Muscle layer of duodenum (tissue), 2 donors: ENCODE data around the gene MAST4.

Source experiments
- H3K27ac ChIP-seq: one replicate; pipeline ENCODE4 v1.7.0; 2013; ENCODE audit warnings: mild to moderate bottlenecking, low read length
- H3K27me3 ChIP-seq: one replicate; pipeline ENCODE4 v1.7.0; 2013; ENCODE audit warnings: low read depth, mild to moderate bottlenecking, control low read depth, low read length
- H3K36me3 ChIP-seq, 2 donors: one replicate each; pipeline ENCODE4 v1.7.0; 2013; ENCODE audit warnings: low read length in 2 of 2, control low read depth in 1 of 2, mild to moderate bottlenecking in 1 of 2; ENCODE audit not compliant: insufficient read depth in 2 of 2, control insufficient read depth in 1 of 2
- H3K4me1 ChIP-seq, 2 donors: one replicate each; pipeline ENCODE4 v1.7.0; 2013; ENCODE audit warnings: low read length in 2 of 2, mild to moderate bottlenecking in 2 of 2, control low read depth in 1 of 2, moderate library complexity in 1 of 2; ENCODE audit not compliant: insufficient read depth in 2 of 2, control insufficient read depth in 1 of 2
- H3K4me3 ChIP-seq, 2 donors: one replicate each; pipeline ENCODE4 v1.7.0; 2013; ENCODE audit warnings: low read length in 2 of 2, low read depth in 1 of 2, mild to moderate bottlenecking in 1 of 2
- H3K9me3 ChIP-seq, 2 donors: one replicate each; pipeline ENCODE4 v1.7.0; 2013; ENCODE audit warnings: low read length in 2 of 2, control low read depth in 1 of 2, mild to moderate bottlenecking in 1 of 2; ENCODE audit not compliant: control insufficient read depth in 1 of 2
- donor health status: healthy.

MAST4 gene

GRCh38 chr5:66829826-66830225 is 233.6 kb downstream of the MAST4 start:
- Histone ChIP-seq H3K9me3 (no peaks in the 10 kb centered on the region), H3K4me3 (no peak overlapping the region), H3K27me3 (no peaks in the 10 kb centered on the region), H3K36me3 (no peaks in the 10 kb centered on the region), H3K27ac (no peak overlapping the region), H3K4me1 (peaks cover 0 to 3% of the 10 kb centered on the region in 2 donors)

- Histone ChIP-seq H3K36me3 (no peaks in the 10 kb centered on the region), H3K4me1 (peaks cover 0 to 3% of the 10 kb centered on the region in 2 donors), H3K9me3 (no peaks in the 10 kb centered on the region), H3K4me3 (no peak overlapping the region), H3K27me3 (no peaks in the 10 kb centered on the region), H3K27ac (no peak overlapping the region)
Observed at GRCh38 chr5:66830636-66831035, 234.4 kb downstream of the MAST4 start.

DNA sequence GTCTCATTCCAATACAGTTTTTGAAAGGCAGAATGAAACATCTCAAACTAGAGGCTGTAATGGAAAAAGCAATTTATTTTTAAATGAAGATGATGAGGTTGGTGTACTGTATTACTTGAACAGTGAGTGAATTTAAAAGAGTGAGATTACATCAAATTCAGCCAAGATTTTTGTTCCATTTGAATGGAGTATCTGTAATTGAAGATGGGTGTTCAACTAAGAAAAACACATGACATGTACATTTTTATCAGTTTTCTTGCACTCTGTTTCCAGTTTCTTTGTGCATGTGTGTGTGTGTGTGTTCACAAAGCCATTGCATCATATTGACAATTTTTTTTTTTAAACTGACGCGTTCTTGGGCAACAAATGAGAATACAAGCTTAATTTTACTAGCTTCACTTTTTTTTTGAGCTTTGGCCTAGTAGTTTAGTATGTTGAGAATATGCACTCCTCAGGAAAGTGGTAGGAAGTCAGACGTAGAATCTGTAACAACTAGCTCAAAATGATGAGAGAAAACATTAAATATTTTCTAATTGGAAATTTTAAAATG is 243.5 kb downstream of the MAST4 start:
- Histone ChIP-seq H3K9me3 (no peaks in the 10 kb centered on the region), H3K27me3 (no peaks in the 10 kb centered on the region), H3K27ac (no peak overlapping the region), H3K4me1 (no peaks in the 10 kb centered on the region), H3K4me3 (no peak overlapping the region), H3K36me3 (peaks cover 0 to 3% of the 10 kb centered on the region in 2 donors)

DNA sequence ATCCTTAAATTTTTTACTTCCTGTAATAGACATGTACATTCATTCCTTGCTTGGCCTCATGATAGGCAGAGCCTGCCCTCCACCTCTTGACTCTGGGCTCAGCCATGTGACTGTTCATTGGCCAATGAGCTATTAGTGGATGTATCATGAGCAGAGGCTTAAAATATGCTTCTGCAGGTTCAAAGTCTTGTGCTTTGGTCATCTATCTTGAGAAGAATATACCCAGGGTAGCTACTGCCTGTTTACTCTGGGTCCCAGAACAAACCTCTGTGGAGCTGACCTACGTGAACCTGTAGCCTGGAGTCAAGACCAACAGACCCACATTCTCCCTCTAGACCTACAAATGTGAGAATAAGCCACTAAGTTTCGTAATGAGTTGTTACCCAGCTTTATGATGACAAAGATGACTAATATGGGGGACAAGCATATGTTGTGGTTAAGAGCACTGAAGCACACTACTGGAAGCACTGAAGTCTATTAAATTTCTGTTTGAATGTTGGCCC is 244.4 kb downstream of the MAST4 start:
- no peaks in the 10 kb centered on the region for H3K9me3 ChIP-seq
- peaks cover 0 to 3% of the 10 kb centered on the region in 2 donors for H3K36me3 ChIP-seq
- H3K27ac ChIP-seq: no peak overlapping the region

DNA sequence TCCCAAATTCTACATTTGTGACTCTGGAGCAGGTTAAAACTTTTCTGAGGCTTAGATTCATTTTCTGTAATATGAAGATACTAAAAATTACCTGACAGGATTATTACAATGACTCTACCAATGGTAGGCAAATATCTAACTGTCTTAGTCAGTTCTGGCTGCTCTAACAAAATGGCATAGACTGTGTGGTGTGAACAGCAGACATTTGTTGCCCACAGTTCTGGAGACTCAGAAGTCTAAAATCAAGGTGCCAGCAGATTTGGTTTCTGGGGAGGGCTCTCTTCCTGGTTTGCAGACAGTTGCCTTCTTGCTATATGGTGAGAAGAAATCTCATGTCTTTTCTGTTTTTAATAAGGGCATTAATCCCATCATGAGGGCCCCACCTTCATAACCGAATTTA is 245.1 kb downstream of the MAST4 start:
- no peaks in the 10 kb centered on the region for H3K4me1 ChIP-seq
- no peak overlapping the region for H3K4me3 ChIP-seq
- no peaks in the 10 kb centered on the region for H3K27me3 ChIP-seq
- no peak overlapping the region for H3K27ac ChIP-seq
- H3K36me3 ChIP-seq: peaks cover 0 to 3% of the 10 kb centered on the region in 2 donors
- no peaks in the 10 kb centered on the region for H3K9me3 ChIP-seq

More for the DNA sequence above, 244.4 kb downstream of the MAST4 start:
- H3K4me1 ChIP-seq: no peaks in the 10 kb centered on the region
- H3K27me3 ChIP-seq: no peaks in the 10 kb centered on the region
- no peak overlapping the region for H3K4me3 ChIP-seq

GRCh38 chr5:66842540-66842939 is 246.3 kb downstream of the MAST4 start:
- H3K27me3 ChIP-seq: no peaks in the 10 kb centered on the region
- no peaks in the 10 kb centered on the region for H3K4me1 ChIP-seq

DNA sequence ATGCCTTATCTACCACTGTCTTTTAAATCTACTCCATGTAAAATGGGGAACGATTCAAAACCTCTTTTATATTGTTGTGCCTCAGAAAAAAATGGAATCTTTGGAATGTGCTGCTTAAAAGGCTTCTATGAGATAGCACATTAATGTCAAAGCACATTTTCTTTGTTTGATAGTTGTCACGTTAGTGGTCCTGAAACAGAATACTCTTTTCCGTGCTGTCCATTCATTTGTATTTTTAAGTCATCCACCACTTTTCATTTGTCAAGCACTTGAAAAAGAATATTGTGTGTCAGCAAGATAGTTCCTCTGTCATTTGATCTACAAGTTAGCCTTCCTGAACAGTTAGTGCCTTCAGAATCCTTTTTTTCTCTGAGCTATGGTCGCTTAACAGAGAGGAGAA is 246.9 kb downstream of the MAST4 start:
- Histone ChIP-seq H3K4me3 (no peak overlapping the region), H3K9me3 (no peaks in the 10 kb centered on the region), H3K27ac (no peak overlapping the region), H3K27me3 (no peaks in the 10 kb centered on the region), H3K4me1 (no peaks in the 10 kb centered on the region), H3K36me3 (peaks cover 0 to 3% of the 10 kb centered on the region in 2 donors)

More at GRCh38 chr5:66842540-66842939, 246.3 kb downstream of the MAST4 start:
- Histone ChIP-seq H3K27ac (no peak overlapping the region), H3K4me3 (no peak overlapping the region), H3K9me3 (no peaks in the 10 kb centered on the region), H3K36me3 (peaks cover 0 to 3% of the 10 kb centered on the region in 2 donors)

GRCh38 chr5:66848749-66849641 is 252.8 kb downstream of the MAST4 start:
- no peaks in the 10 kb centered on the region for H3K27me3 ChIP-seq

DNA sequence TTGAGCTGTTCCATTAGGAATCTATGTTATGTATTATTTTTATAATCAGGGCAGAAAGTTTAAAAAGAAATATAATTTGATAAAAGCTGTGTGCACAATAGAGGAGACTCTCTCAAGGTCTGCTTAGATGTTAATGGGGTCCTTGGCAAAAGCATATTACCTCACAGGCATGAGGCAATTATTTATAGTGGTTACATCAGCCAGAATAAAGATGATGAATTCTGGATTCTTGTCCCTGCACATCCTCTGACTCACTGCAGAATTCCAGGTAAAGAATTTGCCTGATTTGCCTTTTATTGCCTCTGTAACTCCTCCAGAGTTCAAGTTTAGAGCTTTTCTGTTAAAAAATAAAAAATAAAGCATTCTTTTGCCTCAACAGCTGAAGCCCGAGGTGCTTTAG is 253.6 kb downstream of the MAST4 start:
- Histone ChIP-seq H3K27me3 (no peaks in the 10 kb centered on the region), H3K9me3 (no peaks in the 10 kb centered on the region), H3K36me3 (no peaks in the 10 kb centered on the region), H3K4me1 (no peaks in the 10 kb centered on the region), H3K4me3 (no peak overlapping the region), H3K27ac (no peak overlapping the region)

More at GRCh38 chr5:66848749-66849641, 252.8 kb downstream of the MAST4 start:
- no peaks in the 10 kb centered on the region for H3K4me1 ChIP-seq
- no peak overlapping the region for H3K4me3 ChIP-seq
- H3K36me3 ChIP-seq: no peaks in the 10 kb centered on the region
- no peaks in the 10 kb centered on the region for H3K9me3 ChIP-seq
- H3K27ac ChIP-seq: no peak overlapping the region

GRCh38 chr5:66850354-66851075 is 254.3 kb downstream of the MAST4 start:
- Histone ChIP-seq H3K36me3 (no peaks in the 10 kb centered on the region), H3K4me1 (no peaks in the 10 kb centered on the region), H3K9me3 (no peaks in the 10 kb centered on the region), H3K4me3 (no peak overlapping the region), H3K27ac (no peak overlapping the region), H3K27me3 (no peaks in the 10 kb centered on the region)

DNA sequence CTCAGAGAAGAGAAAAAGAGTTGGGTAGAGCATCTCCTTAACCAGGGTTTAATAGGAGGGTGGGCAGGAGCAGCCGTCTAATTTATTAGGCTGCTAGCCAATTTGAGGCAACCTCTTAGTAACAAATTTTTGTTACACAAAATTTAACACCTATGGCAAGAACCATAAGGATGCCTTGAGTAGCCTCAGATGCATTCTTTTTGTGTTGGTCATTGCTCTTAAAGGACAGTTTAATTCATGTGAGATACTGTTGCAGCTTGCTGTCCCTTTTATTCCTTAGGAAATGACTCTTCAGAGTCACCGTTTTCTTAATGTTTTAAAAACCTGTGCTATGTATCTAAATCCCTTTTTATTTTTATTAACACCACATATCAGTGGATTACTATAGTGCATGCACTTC is 255.1 kb downstream of the MAST4 start:
- H3K36me3 ChIP-seq: no peaks in the 10 kb centered on the region
- H3K4me3 ChIP-seq: no peak overlapping the region
- H3K4me1 ChIP-seq: no peaks in the 10 kb centered on the region
- no peaks in the 10 kb centered on the region for H3K27me3 ChIP-seq
- H3K9me3 ChIP-seq: no peaks in the 10 kb centered on the region
- no peak overlapping the region for H3K27ac ChIP-seq
